SK-N-MC (cell line): ENCODE results near the gene TRIAP1.
"Not testable (repeated sequence)": the region's sequence is repeated elsewhere in the genome, so short reads cannot be mapped to it uniquely, and the experiment has no call there.

Experiments used
- DNase-seq: peaks from one replicate; pipeline ENCODE4 v3.0.0-alpha.2; 2011; ENCODE audit warnings: low read depth, low spot score
- H3K27ac ChIP-seq: fragments of 200-600 bp; sonication (generic); 2 replicates; pipeline ENCODE4 v1.5.1; 2016; ENCODE audit warnings: mixed run types
- H3K36me3 ChIP-seq: fragments of 200-600 bp; sonication (generic); 2 replicates; pipeline ENCODE4 v1.6.1; 2017; ENCODE audit warnings: antibody characterized with exemption, low read length, mixed read lengths; ENCODE audit not compliant: insufficient read depth
- H3K4me3 ChIP-seq: fragments of 200-600 bp; sonication (generic); 2 replicates; pipeline ENCODE4 v1.5.1; 2016
- H3K9ac ChIP-seq: fragments of 200-600 bp; sonication (generic); 2 replicates; pipeline ENCODE4 v1.8.0; 2017; ENCODE audit warnings: mixed run types, mixed read lengths; ENCODE audit not compliant: insufficient read length
- H3K9me3 ChIP-seq: fragments of 200-600 bp; sonication (generic); 2 replicates; pipeline ENCODE4 v1.6.1; 2017; ENCODE audit warnings: low read depth, mild to moderate bottlenecking, antibody characterized with exemption, low read length, moderate library complexity, mixed read lengths
- EZH2 ChIP-seq: fragments of 200-600 bp; sonication (generic); IDR thresholded peaks from one replicate; pipeline ENCODE4 v1.6.1; 2017; ENCODE audit warnings: antibody characterized with exemption
- FOXP2 ChIP-seq: optimal IDR thresholded peaks from 2 replicates; pipeline ENCODE3; 2011; ENCODE audit warnings: mild to moderate bottlenecking, moderate library complexity; ENCODE audit not compliant: insufficient read depth; ENCODE audit errors: extremely low read length, control extremely low read depth
- POLR2AphosphoS5 ChIP-seq: IDR thresholded peaks from 2 replicates; pipeline ENCODE4 v1.6.1; 2012; ENCODE audit warnings: mild to moderate bottlenecking, low read depth, low read length, borderline replicate concordance

The TRIAP1 gene

GRCh38 chr12:120465756-120466155 is 19.6 kb upstream of the TRIAP1 start:
- no peak for DNase-seq
- Histone ChIP-seq H3K9ac (no peak overlapping the region), H3K4me3 (no peak overlapping the region), H3K36me3 (peaks cover 70% of the 10 kb centered on the region), H3K9me3 (no peaks in the 10 kb centered on the region), H3K27ac (0 out of 2 replicates have a peak overlapping the region, but pooled peaks have one; percentile 39)
- no peak for TF ChIP-seq EZH2
- TF ChIP-seq POLR2AphosphoS5 = no peak
- no peak for TF ChIP-seq FOXP2

- Histone ChIP-seq H3K4me3 (no peak overlapping the region), H3K36me3 (peaks cover 90% of the 10 kb centered on the region), H3K9ac (no peak overlapping the region), H3K27ac (no peak overlapping the region), H3K9me3 (no peaks in the 10 kb centered on the region)
- DNase-seq = no peak
- TF ChIP-seq POLR2AphosphoS5 (0 out of 2 replicates have a peak, but pooled peaks have one; percentile 7), FOXP2 (no peak)
Observed at GRCh38 chr12:120463712-120464111, 17.5 kb upstream of the TRIAP1 start.

- no peak overlapping the region for H3K27ac ChIP-seq
- TF ChIP-seq FOXP2 = no peak
- TF ChIP-seq EZH2 = no peak
- TF ChIP-seq POLR2AphosphoS5 = no peak
- peaks cover 96% of the 10 kb centered on the region for H3K36me3 ChIP-seq
- DNase-seq = no peak
- no peak overlapping the region for H3K9ac ChIP-seq
- H3K4me3 ChIP-seq = no peak overlapping the region
- no peaks in the 10 kb centered on the region for H3K9me3 ChIP-seq
Observed at GRCh38 chr12:120462099-120462640, 16.0 kb upstream of the TRIAP1 start.

GRCh38 chr12:120460157-120460556 is 14.0 kb upstream of the TRIAP1 start:
- no peak overlapping the region for H3K27ac ChIP-seq
- peaks cover 95% of the 10 kb centered on the region for H3K36me3 ChIP-seq
- H3K9ac ChIP-seq = no peak overlapping the region
- TF ChIP-seq EZH2 = no peak
- TF ChIP-seq POLR2AphosphoS5 = no peak
- no peak for TF ChIP-seq FOXP2
- no peaks in the 10 kb centered on the region for H3K9me3 ChIP-seq
- H3K4me3 ChIP-seq = no peak overlapping the region
- DNase-seq = no peak

- TF ChIP-seq POLR2AphosphoS5 (no peak), FOXP2 (no peak), EZH2 (no peak)
- H3K9me3 ChIP-seq = no peaks in the 10 kb centered on the region
- no peak overlapping the region for H3K27ac ChIP-seq
- H3K4me3 ChIP-seq = no peak overlapping the region
- no peak overlapping the region for H3K9ac ChIP-seq
- peaks cover 88% of the 10 kb centered on the region for H3K36me3 ChIP-seq
- no peak for DNase-seq
Observed at GRCh38 chr12:120457133-120457532, 10.9 kb upstream of the TRIAP1 start.

- peaks cover 78% of the 10 kb centered on the region for H3K36me3 ChIP-seq
- DNase-seq = no peak
Observed at GRCh38 chr12:120455302-120455701, 9.1 kb upstream of the TRIAP1 start.

GRCh38 chr12:120453977-120454376 is 7.8 kb upstream of the TRIAP1 start:
- DNase-seq = no peak
- Histone ChIP-seq H3K36me3 (peaks cover 77% of the 10 kb centered on the region), H3K9ac (no peak overlapping the region), H3K9me3 (no peaks in the 10 kb centered on the region), H3K4me3 (no peak overlapping the region), H3K27ac (no peak overlapping the region)
- TF ChIP-seq FOXP2 = no peak
- TF ChIP-seq EZH2 = no peak
- no peak for TF ChIP-seq POLR2AphosphoS5

More at GRCh38 chr12:120455302-120455701, 9.1 kb upstream of the TRIAP1 start:
- H3K9me3 ChIP-seq = no peaks in the 10 kb centered on the region
- H3K4me3 ChIP-seq = no peak overlapping the region
- no peak for TF ChIP-seq FOXP2
- H3K27ac ChIP-seq = no peak overlapping the region
- no peak overlapping the region for H3K9ac ChIP-seq

GRCh38 chr12:120453060-120453750 is 7.0 kb upstream of the TRIAP1 start:
- H3K9me3 ChIP-seq = no peaks in the 10 kb centered on the region
- H3K9ac ChIP-seq = no peak overlapping the region
- no peak for DNase-seq
- TF ChIP-seq EZH2 (no peak), FOXP2 (no peak), POLR2AphosphoS5 (no peak)
- 0 out of 2 replicates have a peak overlapping the region, but pooled peaks have one; percentile 2 for H3K27ac ChIP-seq
- H3K36me3 ChIP-seq = peaks cover 72% of the 10 kb centered on the region
- H3K4me3 ChIP-seq = no peak overlapping the region

- H3K36me3 ChIP-seq = peaks cover 73% of the 10 kb centered on the region
- not testable (repeated sequence) for H3K4me3 ChIP-seq, H3K9ac ChIP-seq, DNase-seq, H3K9me3 ChIP-seq, H3K27ac ChIP-seq
Observed at GRCh38 chr12:120452524-120452923, 6.3 kb upstream of the TRIAP1 start.
